SKM-1 (cell line): ENCODE data around the gene NECTIN2.

Source experiments
- DNase-seq: peaks from one replicate; lab custom pipeline; 2025; ENCODE audit not compliant: unreplicated experiment; lab: John Stamatoyannopoulos, UW

NECTIN2 gene

DNA sequence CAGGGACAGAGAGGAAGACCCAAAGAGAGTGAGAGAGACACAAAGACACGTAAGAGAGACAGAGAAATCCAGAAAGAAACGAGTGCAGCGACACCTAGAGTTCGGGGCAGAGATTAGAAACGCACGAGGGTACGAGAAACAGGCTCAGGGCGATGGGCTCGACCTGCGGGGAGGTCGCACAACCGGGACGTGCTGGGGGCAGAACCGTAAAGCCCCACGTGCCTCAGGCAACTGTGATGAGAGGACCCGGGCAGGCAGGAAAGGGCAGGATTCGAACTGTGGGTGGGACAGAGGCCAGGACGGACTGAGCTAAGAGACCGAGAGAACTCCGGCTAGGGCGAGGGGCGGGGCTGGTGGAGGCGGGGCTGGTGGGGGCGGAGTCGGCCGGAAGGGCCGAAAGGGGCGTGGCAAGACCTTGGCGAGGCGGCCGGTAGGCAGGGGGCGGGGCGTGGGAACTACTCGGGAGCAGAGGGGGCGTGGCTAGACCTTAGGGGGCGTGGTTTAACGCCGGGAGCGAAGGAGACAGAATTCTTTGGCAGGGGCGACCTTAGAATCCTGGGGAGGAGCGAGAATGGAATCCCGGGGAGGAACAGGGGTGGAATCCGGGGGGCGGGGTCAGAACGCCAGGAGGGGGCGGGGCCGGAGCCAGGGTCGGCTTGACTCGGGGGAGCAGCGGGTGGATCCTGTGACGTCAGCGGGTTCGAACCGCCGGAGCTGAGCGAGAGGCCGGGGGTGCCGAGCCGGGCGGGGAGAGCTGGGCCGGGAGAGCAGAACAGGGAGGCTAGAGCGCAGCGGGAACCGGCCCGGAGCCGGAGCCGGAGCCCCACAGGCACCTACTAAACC is at the start of gene NECTIN2:
Gene NECTIN2, plus strand, starts transcription at position 686 of the 843 bp plus-strand sequence. CDS start 229 bp downstream, outside the sequence.
- peak; percentile 74 for DNase-seq

- no peak for DNase-seq
Observed at GRCh38 chr19:44796701-44797115, 49.4 kb upstream of the NECTIN2 start.

DNA sequence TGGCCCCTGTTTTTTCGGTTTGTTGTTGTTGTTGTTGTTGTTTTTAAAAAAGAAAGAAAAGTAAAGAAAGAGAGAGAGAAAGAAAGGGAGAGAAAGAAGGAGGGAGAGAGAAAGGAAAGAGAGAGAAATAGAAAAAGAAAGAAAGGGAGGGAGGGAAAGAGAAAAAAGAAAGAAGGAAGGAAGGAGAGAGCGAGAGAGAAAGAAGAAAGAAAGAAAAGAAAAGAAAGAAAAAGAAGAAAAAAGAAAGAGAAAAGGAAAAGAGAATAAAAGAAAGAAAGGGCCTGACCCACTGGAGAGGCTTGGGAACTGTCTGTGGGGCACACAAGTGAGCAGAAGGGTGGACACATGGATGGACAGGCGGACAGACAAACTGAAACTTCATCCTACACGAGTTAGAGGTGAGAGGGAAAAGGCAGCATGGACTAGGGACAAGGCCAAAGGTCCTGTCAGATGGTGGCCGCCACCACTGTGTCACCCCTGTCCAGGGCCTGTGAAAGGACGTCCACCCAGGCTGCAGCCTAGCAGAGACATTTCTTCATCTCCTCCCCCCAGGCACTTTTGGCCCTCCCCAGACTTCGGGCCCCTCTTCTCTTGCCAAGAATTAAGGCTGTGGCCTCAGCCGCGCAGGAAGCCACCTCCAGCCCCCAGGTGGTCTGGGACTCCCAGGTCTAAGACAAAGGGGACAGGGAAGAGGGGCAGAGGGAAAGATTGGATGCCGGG is 46.3 kb upstream of the NECTIN2 start:
- no peak for DNase-seq

- DNase-seq = peak; percentile 20
Observed at GRCh38 chr19:44800461-44800860, 45.6 kb upstream of the NECTIN2 start.

- DNase-seq = no peak
Observed at GRCh38 chr19:44803442-44804428, 42.4 kb upstream of the NECTIN2 start.

DNA sequence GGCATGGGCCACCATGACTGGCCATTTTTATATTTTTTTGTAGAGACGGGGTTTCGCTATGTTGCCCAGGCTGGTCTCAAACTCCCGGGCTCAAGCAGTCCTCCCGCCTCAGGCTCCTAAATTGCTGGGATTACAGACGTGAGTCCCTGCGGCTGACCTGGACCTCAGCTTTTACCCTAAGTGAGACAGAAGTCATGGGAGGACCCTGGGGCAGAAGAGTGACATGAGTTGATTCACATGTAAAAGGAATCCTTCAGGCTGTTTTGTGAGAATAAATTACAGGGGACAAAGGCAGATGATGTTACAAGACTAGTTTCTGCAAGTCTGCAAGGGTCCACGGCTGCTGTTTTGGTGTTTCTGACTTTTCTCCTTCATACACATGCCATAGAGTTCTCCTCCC is 39.8 kb upstream of the NECTIN2 start:
- no peak for DNase-seq

DNA sequence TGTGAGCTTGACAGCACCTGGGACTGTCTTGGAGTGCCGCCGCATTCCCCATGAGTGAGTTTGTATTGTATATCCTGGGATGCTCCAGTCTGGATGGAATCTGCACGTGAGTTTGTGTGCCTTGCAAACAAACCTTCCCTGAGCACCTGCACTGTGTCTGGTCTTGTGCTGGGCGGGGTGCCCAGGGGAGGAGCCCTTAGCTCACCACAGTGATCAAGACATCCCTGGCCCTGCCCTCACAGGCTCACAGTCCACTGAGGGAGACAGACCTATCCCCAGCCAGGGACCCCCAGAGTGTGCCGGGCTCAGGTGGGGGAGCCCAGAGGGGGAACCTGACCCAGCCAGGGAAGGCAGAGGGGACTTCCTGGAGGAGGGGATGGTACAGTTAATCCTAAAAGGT is 38.9 kb upstream of the NECTIN2 start:
- DNase-seq = no peak

- no peak for DNase-seq
Observed at GRCh38 chr19:44807652-44808462, 38.2 kb upstream of the NECTIN2 start.

DNA sequence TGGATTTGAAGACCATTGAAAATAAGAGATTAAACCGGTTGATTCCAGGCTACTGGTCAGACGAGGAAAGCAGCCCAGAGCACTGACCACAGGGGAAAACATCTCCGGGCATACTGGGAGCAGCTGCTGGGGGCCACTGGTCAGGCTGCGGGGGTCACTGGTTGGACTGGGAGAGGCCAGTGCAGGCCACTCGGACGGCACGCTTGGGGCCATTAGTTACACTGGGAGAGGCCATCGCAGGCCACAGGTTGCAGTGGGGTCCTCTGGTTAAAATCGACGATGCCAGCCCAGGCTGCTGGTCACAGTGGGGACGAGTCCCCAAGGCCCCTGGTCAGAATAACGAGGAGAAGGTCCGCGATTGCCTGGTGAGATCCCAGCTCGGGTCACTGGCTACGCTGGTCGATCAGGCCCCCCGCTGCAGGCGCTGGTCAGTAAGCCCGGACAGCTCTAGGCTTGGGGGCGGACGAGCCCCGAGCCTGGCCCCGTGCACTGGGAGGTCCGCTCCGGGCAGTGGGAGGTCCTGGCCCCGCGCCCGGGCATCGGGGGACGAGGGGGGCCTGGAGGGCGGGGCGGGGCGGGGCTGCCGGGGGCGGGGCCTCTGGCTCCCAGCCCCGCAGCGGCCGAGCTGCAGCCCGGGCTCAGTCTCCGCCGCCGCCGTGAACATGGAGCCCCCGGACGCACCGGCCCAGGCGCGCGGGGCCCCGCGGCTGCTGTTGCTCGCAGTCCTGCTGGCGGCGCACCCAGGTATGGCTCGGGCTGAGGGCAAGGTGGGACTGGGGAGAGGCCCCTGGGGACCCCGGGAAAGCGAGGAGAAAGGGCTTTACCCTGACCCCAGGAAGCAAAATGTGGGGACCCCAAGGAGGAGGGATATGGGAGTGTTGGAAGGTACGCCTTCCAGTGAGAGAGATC is 37.4 kb upstream of the NECTIN2 start, which contains the start of gene BCAM:
Gene BCAM, plus strand, starts transcription at position 641 of the 909 bp plus-strand sequence. Its CDS starts 22 bp downstream, at position 663.
- DNase-seq = no peak

DNA sequence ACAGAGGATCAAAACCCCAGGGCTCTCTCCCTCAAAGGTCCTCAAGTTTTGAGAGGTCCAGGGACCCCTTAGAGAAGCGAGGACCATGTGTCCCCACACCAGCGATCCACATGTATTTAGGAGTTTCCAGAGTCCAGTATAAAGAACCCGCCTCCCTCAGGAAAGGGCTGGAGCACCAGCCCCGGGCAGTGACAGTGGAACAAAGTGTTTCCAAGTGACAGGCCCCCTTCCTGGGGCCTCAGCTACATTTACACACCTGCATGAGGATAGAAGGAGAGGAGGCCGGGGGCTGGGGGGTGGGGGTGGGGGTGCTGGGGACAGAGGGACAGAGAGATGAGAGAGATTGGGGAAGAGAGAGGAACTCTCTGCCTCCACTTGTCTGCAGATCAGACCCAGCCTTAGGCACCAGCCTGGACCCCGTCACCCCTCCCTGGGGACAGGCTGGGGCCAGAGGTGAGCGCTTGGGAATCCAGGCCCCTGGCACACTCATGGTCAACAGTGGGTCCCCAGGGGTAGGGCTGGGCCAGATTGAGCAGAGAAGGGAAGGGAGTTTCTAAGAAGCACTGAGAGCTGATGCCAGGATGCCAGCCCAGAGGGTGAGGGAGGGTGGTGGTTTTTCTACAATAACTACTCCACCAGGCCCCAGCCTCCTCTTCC is 36.4 kb upstream of the NECTIN2 start:
- DNase-seq = no peak

GRCh38 chr19:44810234-44811121 is 35.6 kb upstream of the NECTIN2 start:
- no peak for DNase-seq

DNA sequence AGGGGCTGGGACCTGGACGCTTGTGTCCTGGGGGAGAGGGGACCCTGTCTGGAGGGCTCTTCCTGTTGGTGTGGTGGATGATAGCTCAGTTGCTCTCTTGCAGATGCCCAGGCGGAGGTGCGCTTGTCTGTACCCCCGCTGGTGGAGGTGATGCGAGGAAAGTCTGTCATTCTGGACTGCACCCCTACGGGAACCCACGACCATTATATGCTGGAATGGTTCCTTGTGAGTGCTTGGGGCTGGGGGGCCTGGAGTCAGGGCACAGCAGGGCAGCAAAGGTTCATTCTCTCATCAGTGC is 35.0 kb upstream of the NECTIN2 start:
- DNase-seq = no peak

DNA sequence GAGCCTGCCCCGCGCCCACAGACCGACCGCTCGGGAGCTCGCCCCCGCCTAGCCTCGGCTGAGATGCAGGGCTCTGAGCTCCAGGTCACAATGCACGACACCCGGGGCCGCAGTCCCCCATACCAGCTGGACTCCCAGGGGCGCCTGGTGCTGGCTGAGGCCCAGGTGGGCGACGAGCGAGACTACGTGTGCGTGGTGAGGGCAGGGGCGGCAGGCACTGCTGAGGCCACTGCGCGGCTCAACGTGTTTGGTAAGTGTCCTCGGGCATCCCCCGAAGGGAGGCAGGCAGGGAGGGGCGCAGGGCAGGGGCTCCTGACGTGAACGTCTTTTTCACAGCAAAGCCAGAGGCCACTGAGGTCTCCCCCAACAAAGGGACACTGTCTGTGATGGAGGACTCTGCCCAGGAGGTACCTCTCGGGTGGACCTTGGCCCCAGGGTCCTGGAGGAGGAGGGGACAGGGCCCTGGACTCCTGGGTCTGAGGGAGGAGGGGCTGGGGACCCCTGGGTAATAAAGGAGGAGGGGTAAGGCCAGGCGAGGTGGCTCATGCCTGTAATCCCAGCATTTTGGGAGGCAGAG is 33.9 kb upstream of the NECTIN2 start:
- no peak for DNase-seq

DNA sequence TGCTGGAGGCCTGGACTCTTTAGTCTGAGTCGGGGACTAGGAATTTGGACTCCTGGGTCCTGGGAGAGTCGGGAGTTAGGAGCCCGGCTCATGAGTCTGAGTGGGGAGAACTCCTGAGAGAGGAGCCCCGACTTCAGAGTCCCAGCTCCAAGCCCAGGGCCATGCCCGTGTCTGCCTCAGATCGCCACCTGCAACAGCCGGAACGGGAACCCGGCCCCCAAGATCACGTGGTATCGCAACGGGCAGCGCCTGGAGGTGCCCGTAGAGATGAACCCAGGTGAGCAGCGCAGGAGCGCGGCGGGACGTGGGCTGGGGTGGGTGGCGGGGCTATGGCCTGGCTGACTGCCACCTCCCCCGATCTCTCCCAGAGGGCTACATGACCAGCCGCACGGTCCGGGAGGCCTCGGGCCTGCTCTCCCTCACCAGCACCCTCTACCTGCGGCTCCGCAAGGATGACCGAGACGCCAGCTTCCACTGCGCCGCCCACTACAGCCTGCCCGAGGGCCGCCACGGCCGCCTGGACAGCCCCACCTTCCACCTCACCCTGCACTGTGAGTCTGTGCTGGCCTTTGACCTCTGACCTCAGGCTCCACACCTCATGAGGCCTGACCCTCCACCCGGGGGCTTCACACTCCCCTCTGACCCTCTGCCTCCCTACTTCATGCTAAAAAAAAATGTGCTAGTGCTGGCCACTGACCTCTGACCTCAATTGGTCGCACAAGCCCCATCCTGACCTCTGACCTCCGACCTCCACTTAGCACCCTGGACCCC is 32.8 kb upstream of the NECTIN2 start:
- DNase-seq = no peak

- no peak for DNase-seq
Observed at GRCh38 chr19:44813841-44814470, 32.1 kb upstream of the NECTIN2 start.

DNA sequence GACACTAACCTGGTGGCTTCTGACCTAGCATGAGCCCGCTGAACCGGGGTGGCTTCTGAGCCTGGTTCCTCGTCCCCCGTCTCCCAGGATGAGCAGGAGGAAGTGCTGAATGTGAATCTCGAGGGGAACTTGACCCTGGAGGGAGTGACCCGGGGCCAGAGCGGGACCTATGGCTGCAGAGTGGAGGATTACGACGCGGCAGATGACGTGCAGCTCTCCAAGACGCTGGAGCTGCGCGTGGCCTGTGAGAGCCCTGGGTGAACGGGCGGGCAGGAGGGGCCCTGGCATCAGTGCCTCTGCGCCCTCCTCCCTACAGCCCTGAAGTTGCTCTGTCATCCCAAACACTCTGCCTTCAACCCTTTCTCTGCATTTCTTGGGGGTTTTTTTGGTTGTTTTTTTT is 31.6 kb upstream of the NECTIN2 start:
- DNase-seq = no peak
